MCF 10A (cell line): ENCODE data around the gene LAMB2. TPM values are rescaled to one million over a fixed set of nuclear protein-coding genes. Genes with fewer than 3 reads are reported as not detected.

ENCODE experiments used
- BruUV-seq: library from RNA; stranded (reverse); fragments of 400-500 nt; replicated peaks from 2 replicates; lab custom pipeline; 2021; lab: Mats Ljungman, UMichigan
- CTCF ChIA-PET: fragments of 300-600 bp; sonication (Branson Sonifier 250); formaldehyde crosslinking; extraction: SDS; loops from one replicate; lab custom pipeline; 2021; ENCODE audit warnings: antibody characterized with exemption, inconsistent platforms; lab: Yijun Ruan, JAX
- POLR2A ChIA-PET: fragments of 300-600, 350-650 bp; sonication (Branson Sonifier 250); formaldehyde crosslinking; extraction: SDS; loops from one replicate; lab custom pipeline; 2020; ENCODE audit warnings: antibody characterized with exemption, inconsistent platforms; lab: Yijun Ruan, JAX
- DNase-seq: peaks from one replicate; pipeline ENCODE4 v3.0.0-alpha.2; 2018; ENCODE audit not compliant: unreplicated experiment
- H3K27ac Mint-ChIP-seq: one replicate; pipeline ENCODE4 v1.8.0; 2022; ENCODE audit warnings: mild to moderate bottlenecking, low read depth, mixed read lengths; ENCODE audit not compliant: unreplicated experiment
- H3K27me3 Mint-ChIP-seq: one replicate; pipeline ENCODE4 v1.8.0; 2022; ENCODE audit warnings: mixed read lengths; ENCODE audit not compliant: insufficient read depth, unreplicated experiment
- H3K36me3 Mint-ChIP-seq: one replicate; pipeline ENCODE4 v1.8.0; 2022; ENCODE audit warnings: mild to moderate bottlenecking, moderate library complexity, mixed read lengths; ENCODE audit not compliant: insufficient read depth, unreplicated experiment
- H3K4me1 Mint-ChIP-seq: one replicate; pipeline ENCODE4 v1.8.0; 2022; ENCODE audit warnings: mixed read lengths; ENCODE audit not compliant: insufficient read depth, unreplicated experiment
- H3K4me3 Mint-ChIP-seq: one replicate; pipeline ENCODE4 v1.8.0; 2022; ENCODE audit warnings: mild to moderate bottlenecking, moderate library complexity, mixed read lengths; ENCODE audit not compliant: unreplicated experiment
- H3K9me3 Mint-ChIP-seq: one replicate; pipeline ENCODE4 v1.8.0; 2022; ENCODE audit warnings: mixed read lengths; ENCODE audit not compliant: unreplicated experiment
- CTCF ChIP-seq: fragments of 200-600 bp; IDR thresholded peaks from one replicate; pipeline ENCODE4 v1.8.0; 2022; ENCODE audit warnings: antibody characterized with exemption, mild to moderate bottlenecking; ENCODE audit not compliant: unreplicated experiment
- intact Hi-C: fragments of 100-400 bp; cut with micrococcal nuclease; formaldehyde crosslinking; loops from 2 replicates; pipeline ENCODE4 v1.14.1; 2022
- total RNA-seq: library from RNA; stranded (reverse); gene quantifications from 2 replicates; pipeline ENCODE4 v1.2.3, GENCODE V29; 2022

The LAMB2 gene
- total RNA-seq, 1 experiment from 2014 or later: 224 TPM

GRCh38 chr3:49122451-49122850 is 10.4 kb downstream of the LAMB2 start:
- H3K36me3 Mint-ChIP-seq: peaks cover 75% of the 10 kb centered on the region
- no TSS peak for BruUV-seq
- no peaks in the 10 kb centered on the region for H3K9me3 Mint-ChIP-seq
- no peaks in the 10 kb centered on the region for H3K27me3 Mint-ChIP-seq
- H3K4me3 Mint-ChIP-seq: no peak overlapping the region
- no peak overlapping the region for H3K27ac Mint-ChIP-seq
- DNase-seq: no peak
- CTCF ChIA-PET: interaction anchor here (0.7 kb wide), 1 partner anchor 36 kb away, joined by 3 read pairs; no protein-coding TSS in a partner anchor
- POLR2A ChIA-PET: no interaction called here
- peaks cover 6% of the 10 kb centered on the region for H3K4me1 Mint-ChIP-seq
- TF ChIP-seq CTCF: no peak
- intact Hi-C loops: no loop called here

DNA sequence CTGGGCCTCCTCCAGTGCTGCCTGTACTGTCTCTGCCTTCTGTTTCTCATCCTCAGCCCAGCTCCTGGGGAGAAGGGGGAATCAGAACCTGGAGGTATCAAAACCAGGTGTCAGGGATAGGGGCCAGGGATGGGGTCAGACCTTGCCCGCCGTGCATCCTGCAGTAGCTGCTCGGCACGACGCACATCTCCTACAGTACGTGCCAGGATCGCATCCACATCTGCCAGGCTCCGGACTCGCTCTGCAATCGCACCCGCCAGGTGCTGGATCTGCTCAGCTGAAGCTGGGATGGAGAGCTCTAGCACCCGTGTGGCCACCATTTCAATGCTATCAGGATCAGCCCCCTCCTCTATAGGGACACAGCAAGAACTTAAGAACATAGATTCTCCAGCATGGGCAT is 10.8 kb downstream of the LAMB2 start:
- H3K36me3 Mint-ChIP-seq: peaks cover 70% of the 10 kb centered on the region
- ChIA-PET CTCF (interaction anchor here (0.5 to 0.8 kb wide), 3 partner anchors 11 to 36 kb away, joined by 3 read pairs; partner anchors contain the start of gene LAMB2), POLR2A (interaction anchor here (0.5 to 3.7 kb wide), 5 partner anchors 10 to 235 kb away, joined by 3 to 70 read pairs (median 15); partner anchors contain the start of genes KLHDC8B, LAMB2, NDUFAF3 and QRICH1)
- no peak for TF ChIP-seq CTCF
- H3K27ac Mint-ChIP-seq: no peak overlapping the region
- H3K4me1 Mint-ChIP-seq: peaks cover 6% of the 10 kb centered on the region
- BruUV-seq: no TSS peak
- no peak overlapping the region for H3K4me3 Mint-ChIP-seq
- H3K27me3 Mint-ChIP-seq: no peaks in the 10 kb centered on the region
- no peaks in the 10 kb centered on the region for H3K9me3 Mint-ChIP-seq
- DNase-seq: no peak
- intact Hi-C loops: no loop called here

DNA sequence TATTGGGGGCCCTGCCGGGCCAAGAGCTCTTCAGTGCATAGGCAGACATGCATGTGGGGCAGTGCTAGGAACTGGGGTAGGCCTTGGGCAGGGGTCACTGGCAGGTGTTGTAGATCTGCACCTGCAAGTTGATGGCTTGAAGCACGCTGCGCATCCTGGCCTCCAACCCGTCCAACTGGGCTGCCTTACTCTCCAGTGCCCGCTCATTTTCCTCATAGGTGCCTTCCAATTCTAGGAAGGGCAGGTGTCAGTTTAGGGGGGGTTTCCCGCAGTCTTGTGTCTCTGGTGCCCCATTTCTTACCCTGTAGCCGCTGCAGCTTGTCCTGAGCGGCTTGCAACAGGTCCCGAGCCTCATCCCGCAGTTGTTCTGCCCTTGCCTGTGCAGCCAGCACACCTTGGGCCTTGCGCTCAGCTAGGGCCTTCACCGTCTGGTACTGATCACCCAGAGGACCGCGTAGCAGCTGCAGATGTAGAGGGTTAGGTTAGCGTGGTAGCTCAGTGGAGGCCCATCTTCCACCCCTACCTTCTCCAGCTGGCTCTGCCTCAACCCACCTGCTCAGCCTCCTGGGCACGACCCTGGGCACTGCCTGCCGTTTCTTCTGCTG is 11.6 kb downstream of the LAMB2 start:
- intact Hi-C loops: no loop called here
- no peaks in the 10 kb centered on the region for H3K9me3 Mint-ChIP-seq
- peaks cover 6% of the 10 kb centered on the region for H3K4me1 Mint-ChIP-seq
- H3K4me3 Mint-ChIP-seq: peak overlapping the region; percentile 75
- DNase-seq: no peak
- H3K27me3 Mint-ChIP-seq: no peaks in the 10 kb centered on the region
- BruUV-seq: TSS peak; percentile 15
- peak overlapping the region; percentile 79 for H3K27ac Mint-ChIP-seq
- H3K36me3 Mint-ChIP-seq: peaks cover 68% of the 10 kb centered on the region
- ChIA-PET POLR2A (interaction anchor here (0.6 to 3.7 kb wide), 30 partner anchors 10 to 543 kb away, joined by 3 to 70 read pairs (median 5); partner anchors contain the start of genes ARIH2, CCDC71, DAG1 and DALRD3), CTCF (interaction anchor here (0.5 to 1.3 kb wide), 5 partner anchors 11 to 1411 kb away, joined by 3 to 6 read pairs (median 3); partner anchors contain the start of gene LAMB2)
- TF ChIP-seq CTCF: no peak

- peak; percentile 92 for DNase-seq
- ChIA-PET CTCF (interaction anchor here (0.6 to 1.3 kb wide), 4 partner anchors 25 to 1412 kb away, joined by 3 to 6 read pairs (median 4); no protein-coding TSS in a partner anchor), POLR2A (interaction anchor here (0.6 to 3.7 kb wide), 33 partner anchors 9 to 544 kb away, joined by 3 to 70 read pairs (median 5); partner anchors contain the start of genes ARIH2, CCDC71, DAG1 and DALRD3)
- H3K27ac Mint-ChIP-seq: peak within 1 kb of the TSS; percentile 79
- no peaks in the 10 kb centered on the region for H3K27me3 Mint-ChIP-seq
- no peaks in the 10 kb centered on the region for H3K9me3 Mint-ChIP-seq
- BruUV-seq: no TSS peak
- H3K4me1 Mint-ChIP-seq: peaks cover 6% of the 10 kb centered on the region
- peaks cover 68% of the 10 kb centered on the region for H3K36me3 Mint-ChIP-seq
- intact Hi-C loops: loop anchor here (1.0 kb wide), 1 partner anchor 13 kb away; the partner anchor contains the start of gene LAMB2
- no peak for TF ChIP-seq CTCF
- peak within 1 kb of the TSS; percentile 75 for H3K4me3 Mint-ChIP-seq
Observed at GRCh38 chr3:49120438-49121131, 12.3 kb downstream of the LAMB2 start, which contains the start of gene USP19. Gene USP19 (minus strand): TSS chr3:49120823. CDS start chr3:49119145, 1,678 bp downstream.
